NCI-H748 treated with DMSO at 0.1 percent for 48 hours (cell line): Measurements from ENCODE around the gene PRKCZ.

ENCODE experiments used
- DNase-seq: peaks from one replicate; lab custom pipeline; 2025; lab: John Stamatoyannopoulos, UW

The PRKCZ gene

DNA sequence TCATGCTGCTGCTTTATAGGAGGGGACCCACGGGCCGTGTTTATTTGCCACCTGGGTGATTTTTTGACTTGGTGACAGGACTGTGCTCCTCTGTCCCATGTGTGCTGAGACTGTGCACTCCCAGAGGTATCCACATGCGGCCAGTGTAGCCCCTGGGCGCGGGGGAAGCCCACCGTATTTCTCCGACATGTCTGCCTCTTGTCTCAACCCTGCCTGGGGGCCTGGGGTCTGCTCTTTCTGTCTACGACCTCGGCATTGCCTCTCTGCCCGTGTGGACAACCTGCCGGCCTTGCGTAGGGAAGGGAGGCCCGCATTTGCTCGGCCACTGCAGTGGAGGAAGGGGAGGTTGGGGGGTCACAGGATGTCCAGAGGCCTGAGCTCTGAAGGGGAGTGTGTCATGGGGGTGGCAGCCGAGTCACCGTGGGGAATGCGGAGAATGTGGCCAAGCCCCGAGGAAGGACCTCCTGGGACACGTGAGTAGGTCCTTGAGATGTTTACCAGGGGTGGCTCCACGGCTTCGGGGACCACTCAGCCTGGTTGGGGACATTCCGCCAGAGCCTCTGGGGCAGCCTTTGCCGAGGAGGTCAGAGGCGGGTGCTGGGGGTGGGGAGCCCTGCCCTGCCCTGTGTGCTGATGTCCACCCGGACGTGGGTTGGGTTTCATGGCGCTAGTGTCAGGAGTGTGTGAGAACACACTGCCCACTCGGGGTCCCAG, 11.0 kb downstream of the PRKCZ start:
- no peak for DNase-seq

DNA sequence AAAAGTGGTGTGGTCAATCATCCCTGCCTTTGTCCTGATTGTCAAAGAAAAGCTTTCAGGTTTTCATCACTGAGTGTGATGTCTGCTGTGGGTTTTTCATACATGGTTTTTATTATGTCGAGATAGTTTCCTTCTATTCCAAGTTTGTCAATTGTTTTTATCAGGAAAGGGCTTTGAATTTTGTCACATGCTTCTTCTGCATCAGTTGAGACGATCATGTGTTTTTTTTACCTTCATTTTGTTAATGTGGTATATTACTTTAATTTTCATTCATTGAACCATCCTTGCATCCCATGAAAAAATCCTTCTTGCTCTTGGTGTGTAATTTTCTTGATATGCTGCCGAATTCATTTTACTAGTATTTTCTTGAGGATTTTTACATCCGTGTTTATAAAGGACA, 15.5 kb downstream of the PRKCZ start:
- DNase-seq: no peak

DNA sequence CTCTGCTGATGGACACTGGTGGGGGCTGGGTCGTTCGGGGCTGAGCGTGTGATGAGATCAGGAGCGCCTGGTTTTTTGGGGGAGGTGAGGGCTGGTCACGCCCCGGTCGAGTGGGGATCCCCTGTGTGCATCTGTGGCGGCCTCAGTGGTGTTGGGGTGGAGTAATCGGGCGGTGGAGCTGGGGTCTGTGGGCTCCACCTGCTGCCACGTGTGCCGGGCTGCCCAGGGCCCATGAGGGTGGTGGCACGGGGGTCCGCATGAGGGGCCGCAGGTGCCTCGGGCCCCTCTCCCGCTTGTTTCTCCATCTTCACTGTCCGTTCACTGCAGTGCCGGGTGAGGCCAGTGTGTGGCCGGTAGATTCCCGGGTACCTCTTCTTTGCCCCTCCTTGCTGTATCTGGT, 17.2 kb downstream of the PRKCZ start:
- DNase-seq: no peak

DNA sequence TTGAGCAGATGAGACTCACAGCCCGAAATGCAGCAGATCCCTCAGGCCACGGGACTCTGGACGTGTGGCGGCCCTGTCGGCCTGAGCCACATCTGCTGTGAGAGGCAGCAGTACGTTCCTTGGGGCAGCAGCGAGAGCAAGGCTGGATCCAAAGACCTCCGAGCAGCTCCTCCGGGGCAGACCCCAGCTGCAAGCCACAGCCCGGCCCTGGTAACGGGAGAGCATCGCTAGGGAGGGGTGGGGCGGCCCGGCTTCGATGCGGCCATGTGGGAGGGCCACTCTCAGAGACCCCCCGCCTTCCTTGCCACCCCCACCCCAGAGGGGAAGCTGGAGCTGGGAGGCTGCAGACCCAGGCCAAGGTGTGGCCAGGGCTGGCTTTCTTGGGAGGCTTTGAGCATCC, 17.8 kb downstream of the PRKCZ start:
- DNase-seq: no peak

DNA sequence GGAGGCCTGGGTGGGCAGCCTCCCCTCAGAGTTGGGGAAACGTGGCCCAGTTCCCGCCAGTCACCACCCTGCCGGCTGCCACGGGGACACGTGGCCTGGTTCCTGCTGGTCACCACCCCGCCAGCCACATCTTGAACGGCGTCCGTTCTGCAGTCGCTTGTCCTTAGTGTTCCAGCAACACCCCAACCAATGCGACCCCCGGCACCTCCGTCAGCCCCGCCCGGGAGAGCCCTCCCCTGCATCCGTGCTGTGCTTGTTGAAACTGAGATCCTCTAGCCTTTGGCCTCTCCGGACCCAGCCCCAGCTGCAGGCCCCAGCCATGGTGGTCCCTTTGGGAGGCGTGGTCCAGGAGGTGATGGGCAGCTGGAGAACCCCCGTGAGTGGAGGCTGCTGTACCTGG, 18.7 kb downstream of the PRKCZ start:
- DNase-seq: no peak

DNA sequence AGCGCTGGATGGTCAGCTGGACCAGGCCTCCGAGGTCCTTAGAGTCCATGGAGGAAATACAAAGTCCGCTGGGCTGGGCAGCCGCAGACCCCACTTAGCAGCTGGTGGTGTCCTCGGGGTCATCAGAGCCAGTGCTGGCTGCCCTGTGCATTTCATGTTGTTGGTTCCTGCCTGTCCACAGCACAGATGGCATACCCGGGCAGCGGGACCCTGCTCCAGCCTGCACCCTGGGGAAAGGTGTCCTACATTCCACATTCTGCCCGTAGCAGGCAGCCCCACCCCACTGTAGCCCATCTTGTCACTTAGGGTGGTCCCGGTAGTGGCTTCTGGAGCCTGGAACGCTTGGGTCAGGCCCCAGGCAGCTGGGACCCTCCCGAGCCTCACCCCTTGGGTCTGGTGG, 19.8 kb downstream of the PRKCZ start:
- no peak for DNase-seq

DNA sequence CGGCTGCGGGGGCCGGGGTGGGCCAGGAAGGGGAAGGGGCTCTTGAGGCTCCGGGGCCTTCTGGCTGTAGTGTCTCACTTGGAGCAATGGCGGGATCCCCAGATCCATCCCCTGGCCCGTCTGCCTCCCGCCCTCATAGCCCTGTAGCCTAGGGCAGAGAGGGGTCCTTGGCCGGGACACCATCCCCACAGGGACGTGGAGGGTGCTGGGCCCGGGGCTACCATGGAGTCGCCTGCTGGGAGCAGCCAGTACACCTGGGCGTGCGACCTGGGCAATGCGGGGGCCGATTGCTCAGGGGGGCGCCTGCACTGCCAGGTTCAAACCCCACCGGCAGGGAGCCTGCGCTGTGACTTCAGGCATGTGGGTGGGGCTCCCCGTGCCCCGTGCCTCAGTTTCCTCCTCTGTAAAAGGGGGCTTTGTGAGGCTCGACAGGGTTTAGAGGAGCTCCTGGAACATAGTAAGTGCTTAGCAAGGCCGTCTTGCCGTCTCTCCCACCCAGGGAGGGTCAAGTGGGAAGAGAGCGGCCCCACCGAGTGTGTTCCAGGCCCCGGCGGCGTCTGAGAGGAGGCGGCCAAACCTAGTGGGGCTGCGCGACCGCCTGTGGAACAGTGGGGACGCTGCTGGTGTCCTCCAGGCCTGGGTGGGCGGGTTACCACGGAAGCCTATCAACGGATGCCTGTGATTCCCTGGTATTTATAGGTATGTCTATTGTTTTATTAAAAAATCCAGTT, 20.8 kb downstream of the PRKCZ start:
- DNase-seq: no peak

DNA sequence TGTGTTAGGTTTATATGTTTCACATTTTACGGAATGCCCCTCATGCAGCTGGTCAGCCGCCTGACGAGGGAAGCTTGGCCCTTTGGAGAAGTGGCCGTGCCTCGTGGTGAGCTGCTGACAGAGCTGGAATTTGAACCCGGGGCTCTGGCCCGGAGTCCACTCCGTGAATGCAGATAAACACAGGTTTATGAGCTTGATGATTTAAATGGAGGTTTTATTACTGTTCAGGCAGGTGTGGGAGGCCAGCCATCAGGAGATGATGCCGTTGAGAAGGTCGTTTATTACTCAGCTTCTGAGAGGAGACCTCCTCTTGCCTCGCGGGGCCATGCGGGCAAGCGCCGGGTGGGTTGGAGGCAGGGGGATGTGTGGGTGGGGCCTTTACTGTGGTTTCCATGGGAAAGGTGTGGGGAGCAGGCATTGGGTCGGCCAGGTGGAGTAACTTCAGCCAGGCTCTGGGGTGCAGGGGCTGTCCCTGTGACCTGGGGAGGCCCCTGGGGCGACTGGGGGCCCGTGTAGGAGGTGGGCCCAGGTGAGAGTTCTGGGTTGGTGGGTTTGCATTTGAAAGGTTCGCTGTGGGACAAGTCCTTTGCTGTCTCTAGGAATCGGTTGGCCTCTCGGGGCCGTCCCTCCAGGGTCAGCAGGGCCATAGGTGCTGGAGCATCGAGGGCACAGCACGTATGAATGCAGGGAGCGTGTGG, 22.0 kb downstream of the PRKCZ start:
- DNase-seq: no peak

DNA sequence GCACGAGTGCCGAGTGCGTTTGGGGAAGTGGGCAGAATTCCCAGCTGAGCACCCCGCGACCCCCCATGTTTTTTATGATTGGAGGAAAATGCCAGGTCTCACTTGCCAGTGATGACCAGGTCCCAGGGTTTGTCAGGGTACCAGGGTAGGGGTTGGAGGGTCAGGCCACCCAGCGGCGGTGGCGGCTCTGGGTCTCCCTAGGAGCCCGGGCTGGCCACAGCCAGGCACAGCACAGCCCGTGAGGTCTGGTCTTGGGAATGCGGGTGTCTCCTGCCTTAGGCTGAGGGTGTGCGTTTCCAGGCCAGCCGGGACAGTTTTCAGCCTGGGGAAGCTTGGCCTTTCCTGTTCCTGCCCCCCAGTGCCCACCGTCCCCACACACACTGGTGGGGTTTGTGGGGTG, 22.7 kb downstream of the PRKCZ start:
- no peak for DNase-seq

DNA sequence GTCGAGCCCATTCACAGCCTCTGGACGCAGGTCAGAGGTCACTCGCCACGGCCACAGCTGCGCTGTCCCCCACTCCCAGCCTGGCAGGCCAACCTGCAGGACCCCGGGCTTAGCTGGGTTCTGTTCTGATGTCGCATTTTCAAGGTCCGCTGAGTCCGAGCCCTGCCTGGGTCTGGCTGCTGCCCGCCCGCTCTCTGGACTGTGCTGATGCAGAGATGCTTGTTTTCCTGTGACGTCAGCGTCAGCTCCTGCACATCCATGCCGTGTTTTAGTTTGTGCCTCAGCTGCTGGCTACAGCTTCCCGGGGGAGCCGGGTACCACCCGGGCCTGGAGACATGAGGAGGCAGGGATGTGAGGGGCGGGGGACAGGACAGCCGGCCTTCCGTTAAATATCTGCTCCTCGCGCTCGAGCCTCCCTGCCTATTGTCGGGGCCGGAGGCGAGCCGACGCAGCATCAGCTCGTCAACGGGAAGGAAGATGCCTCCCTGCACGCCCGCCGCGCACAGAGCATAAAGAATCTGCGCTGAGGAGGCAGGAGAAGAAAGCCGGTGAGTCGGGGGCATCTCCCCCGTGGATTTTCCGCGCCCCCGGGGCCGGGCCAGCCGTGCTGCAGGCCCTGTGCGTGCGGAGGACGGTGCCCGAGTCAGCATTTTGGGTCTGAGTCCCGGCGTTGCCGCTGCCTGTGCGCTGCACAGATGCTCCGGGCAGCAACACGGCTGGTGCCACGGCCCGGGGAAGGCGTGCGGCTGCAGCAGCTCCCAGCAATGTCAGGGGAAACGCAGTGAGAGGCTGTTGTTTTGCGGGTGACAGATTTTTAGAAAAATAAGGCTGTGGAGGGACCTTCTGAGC, 23.4 kb downstream of the PRKCZ start:
- DNase-seq: no peak

DNA sequence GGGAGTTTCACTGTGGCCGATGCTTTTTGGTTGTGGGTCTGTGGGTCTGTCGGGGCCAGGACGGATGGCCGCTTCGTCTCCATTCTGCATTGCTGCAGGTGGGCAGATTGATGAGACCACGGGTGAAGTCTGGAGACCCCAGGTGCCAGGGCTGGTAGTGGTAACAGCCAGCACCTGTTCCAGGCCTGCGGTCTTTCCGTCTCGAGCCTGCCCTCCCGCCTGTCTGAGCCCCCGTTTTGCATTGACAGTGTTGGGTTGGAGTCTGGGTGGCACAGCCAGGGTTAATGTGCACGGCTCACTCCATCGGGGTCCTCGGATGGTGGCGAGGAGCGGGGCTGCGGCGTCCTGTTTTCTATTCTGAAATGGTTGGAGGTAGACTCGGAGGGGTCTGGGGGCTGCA, 24.2 kb downstream of the PRKCZ start:
- no peak for DNase-seq

DNA sequence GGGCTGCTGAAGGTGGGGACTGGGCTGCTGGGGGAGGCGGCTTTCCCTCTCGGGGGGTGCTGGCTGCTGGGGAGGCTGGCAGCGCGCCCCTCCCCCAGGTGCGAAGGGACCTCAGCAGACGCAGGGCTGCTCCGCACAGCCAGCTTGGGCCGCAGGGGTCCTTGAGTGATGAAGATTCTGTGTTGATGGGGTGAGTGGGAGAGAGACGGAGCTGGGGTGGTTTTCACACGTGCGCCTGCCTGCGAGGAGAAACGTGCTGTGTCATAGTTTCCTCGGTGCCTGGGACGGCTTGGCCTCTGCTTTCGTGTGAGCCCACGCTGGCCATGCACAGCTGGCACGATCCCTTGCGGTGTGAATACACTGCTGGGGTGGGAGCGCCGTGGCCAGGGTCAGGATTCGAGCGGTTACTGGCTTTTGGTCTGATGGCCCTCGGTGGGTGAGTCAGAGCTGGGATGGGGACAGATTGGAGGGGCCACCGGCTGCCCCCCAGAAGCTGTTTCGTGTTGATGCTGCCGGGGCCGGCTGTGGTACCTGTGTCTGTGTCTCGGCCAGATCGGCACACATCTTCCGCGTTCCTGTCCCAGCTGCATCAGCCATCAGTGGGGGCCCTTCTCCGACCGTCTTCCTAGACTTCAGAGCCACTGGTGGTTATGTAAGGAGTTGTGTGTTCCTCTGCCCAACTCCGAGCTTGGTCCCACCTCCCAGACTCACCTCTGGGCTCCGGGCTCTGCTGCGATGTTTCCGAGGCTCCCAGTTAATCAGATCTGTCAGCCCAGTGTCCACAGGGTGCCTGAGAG, 24.9 kb downstream of the PRKCZ start:
- no peak for DNase-seq

DNA sequence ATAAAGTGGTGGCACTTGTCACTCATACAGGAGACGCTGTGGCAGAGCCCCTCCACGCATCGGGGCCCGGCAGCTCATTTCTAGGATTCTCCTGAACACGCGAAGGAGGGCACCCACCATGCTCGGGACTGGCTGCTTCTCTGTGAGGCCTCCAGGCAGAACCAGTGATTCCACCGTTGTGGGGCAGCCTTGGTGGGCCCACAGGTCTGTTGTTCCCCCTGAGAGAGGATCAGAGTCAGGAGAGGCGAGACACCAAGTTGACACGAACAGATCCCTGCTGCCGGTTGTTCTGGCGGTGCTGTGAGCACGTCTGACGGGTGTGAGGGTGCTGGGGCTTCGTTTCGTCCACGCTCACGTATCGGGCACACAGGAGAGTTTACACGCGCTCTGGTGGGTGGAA, 26.6 kb downstream of the PRKCZ start:
- no peak for DNase-seq

DNA sequence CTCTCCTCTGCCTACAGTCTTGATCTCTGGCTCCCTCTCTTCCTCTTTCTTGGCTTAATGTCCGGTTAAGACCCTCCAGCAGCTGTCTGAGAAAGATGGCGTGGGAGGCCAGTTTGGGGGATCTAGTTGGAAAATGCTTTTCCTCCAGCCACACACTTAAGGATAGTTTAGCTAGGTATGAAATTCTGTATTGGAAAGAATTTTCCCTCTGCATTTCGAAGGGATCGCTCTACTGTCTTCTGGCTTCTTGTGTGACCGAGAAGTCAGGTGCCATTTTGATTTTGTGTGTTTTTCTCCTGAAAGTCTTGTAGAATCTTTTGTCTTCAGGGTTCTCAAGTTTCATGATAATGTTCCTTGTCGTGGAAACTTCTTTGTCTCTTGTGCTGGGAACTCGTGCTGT, 28.0 kb downstream of the PRKCZ start:
- DNase-seq: no peak

DNA sequence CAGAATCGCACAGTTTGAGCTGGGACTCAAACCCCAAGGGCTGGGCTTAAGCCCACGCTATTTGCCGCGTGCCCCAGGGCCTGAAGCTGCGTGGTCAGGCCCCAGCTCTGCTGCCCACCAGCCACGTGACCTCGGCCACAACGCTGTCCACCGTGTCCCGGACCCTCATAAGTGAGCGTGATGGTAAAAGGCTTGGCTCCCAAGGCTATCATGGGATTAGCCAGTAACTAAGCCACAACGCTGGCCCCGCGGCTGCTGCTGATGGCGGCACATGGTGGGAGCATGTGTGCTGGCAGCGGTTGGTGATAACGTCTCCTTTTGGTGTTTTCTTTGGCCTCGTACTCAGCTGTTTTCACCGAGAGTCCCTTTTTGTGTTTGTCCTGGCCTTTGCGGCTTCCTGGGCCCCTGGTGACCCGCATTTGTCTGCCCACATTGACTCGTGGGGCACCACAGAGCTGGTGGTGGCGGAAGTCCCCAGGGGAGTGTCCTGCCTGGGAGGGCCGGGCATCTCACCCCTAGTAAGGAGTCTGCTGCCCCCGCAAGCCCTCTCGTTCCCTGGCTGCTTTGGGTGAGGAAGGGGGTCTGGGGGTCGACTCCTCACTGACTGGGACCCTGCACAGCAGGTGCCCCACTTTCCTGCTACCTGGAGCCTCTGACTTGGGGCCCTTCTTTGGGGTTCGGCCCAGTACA, 29.3 kb downstream of the PRKCZ start:
- DNase-seq: no peak

DNA sequence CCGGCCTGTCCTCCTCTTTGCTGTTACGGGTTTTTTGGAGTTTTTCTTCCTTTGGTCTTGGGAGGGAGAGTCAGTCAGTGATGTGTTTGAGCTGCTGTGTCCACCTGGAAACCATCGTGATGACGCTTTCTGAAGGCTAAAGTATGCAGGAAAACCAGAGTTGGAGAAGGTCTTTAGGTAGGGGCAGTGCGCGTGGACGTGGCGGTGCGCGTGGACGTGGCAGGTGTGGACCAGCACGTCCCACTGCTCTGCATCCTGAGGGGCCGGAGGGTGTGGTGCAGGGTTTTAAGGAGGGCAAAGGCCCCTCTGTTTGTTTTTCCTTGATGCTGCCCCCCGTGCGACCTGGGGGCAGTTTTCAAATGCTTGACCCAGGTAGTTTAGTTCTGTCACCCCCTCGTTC, 29.9 kb downstream of the PRKCZ start:
- DNase-seq: no peak

DNA sequence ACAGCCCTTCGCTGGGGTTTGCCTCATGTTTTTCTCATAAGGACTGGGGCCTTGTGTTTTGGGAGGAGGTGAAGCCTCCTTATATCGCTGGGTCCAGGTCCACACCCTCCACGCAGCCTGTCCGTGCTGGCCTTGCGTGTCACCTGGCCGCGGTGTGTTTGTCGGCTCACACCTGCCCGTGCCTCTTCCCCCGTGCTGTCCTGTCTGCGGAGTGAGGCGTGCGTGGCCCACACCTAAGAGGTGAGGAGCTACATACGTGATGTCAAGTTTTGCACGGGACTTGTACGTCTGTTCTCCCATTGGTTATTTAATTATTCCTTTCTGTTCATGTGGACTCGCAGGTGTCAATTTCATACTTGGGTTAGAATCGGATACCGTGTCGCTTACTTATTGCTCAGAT, 30.7 kb downstream of the PRKCZ start:
- DNase-seq: no peak

DNA sequence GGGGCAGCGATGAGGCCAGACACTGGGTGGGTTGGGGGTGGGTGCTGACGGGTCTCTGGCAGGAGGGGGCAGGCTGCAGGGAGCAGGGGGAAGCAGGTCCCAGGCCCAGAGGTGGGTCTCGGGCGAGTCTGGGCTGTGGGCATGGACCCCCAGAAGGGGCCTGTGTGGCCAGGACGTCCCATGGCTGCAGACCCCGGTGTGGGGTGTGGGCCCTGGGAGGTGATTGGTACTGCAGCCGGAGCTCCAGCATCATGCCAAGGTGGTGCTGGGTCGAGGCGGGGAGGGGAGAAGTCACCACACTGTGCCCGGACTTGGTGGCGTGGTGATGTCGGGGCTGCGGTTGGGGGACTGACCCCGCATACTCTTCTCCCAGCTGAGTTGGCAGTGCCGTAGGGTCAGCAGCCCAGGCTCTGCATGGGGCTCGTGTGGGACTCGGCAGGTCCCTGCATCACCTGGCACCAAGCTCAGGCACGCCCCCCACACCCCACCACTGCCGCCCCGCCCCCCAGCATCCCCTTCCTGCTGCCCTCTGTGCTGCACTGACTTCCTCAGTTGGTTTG, 31.2 kb downstream of the PRKCZ start:
- DNase-seq: no peak

DNA sequence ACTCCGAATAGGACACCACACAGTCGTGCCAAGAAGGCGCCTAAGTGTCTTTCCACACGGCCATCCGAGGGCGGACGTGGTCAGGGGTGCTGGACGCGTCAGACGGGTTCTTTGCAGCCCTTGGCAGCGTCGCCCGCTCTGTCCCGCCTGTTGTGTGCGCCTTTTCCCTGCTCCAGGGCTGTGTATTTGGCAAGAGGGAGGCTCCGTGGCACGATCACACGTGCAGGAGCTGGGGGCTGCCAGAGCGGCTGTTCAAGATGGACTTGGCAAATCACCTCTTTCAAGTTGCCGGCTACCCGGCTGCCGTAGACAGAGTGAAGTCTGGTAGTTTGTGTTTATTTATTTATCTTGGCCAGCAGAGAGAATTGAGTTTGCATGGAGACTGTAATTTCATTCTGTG, 31.9 kb downstream of the PRKCZ start:
- DNase-seq: no peak

DNA sequence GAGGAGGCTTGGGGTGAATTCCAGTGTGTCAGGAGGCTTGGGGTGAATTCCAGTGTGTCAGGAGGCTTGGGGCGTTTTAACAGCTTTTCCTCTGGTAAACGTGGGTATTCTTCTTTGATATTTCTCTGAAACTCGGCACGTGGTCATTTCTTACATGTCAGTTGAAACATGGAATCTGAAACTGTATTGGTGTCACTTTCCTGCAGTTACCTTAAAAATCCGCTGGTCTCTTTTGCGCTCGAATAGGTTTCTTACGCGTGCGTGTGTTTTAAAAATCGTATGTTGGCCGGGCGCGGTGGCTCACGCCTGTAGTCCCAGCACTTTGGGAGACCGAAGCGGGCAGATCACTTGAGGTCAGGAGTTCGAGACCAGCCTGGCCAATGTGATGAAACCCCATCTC, 33.5 kb downstream of the PRKCZ start:
- DNase-seq: no peak

DNA sequence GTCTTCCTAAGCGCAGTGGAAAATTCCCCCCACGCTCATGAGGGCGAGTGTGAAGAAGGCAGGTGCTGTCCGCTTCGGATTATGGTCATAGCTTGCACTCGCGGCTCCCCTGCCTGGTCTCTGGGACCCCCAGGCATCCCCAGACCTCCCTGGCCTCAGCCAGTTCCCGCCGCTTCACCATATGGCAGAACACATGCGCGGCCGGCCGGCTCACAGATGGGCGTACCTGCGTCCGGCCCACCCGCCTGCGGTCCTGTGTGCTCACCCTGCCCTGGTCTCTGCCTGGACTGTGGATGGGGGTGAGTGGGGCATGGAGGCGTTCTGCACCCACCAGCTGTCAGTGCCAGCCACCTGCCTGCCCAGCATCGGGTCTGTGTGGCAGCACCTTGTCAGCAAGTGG, 34.1 kb downstream of the PRKCZ start:
- no peak for DNase-seq
